ENCODE results near the gene PALS2. TPM values are rescaled to one million over a fixed set of nuclear protein-coding genes. Genes with fewer than 3 reads are reported as not detected.
A peak's percentile ranks its signal among the peaks of the same experiment; 100 is the strongest.

The PALS2 gene, protein sequence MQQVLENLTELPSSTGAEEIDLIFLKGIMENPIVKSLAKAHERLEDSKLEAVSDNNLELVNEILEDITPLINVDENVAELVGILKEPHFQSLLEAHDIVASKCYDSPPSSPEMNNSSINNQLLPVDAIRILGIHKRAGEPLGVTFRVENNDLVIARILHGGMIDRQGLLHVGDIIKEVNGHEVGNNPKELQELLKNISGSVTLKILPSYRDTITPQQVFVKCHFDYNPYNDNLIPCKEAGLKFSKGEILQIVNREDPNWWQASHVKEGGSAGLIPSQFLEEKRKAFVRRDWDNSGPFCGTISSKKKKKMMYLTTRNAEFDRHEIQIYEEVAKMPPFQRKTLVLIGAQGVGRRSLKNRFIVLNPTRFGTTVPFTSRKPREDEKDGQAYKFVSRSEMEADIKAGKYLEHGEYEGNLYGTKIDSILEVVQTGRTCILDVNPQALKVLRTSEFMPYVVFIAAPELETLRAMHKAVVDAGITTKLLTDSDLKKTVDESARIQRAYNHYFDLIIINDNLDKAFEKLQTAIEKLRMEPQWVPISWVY
- polyA plus RNA-seq, result 10 to 100 TPM in 1 of 3 donors, 1 to 10 TPM in 2; 7.2 to 10.3 (median 7.3) TPM

GRCh38 chr7:24572997-24573553, at the start of gene PALS2:
Gene PALS2 (plus strand): TSS chr7:24573452. CDS start chr7:24623668, 50,216 bp downstream.
- peaks cover 21 to 30% of the 10 kb centered on the region in 2 donors for H3K4me1 Mint-ChIP-seq
- no peaks in the 10 kb centered on the region for H3K36me3 Mint-ChIP-seq
- peaks cover 5 to 13% (median 8%) of the 10 kb centered on the region in 3 donors for H3K27me3 Mint-ChIP-seq (ENCODE audit: low read depth in 3 of 3)
- H3K4me3 Mint-ChIP-seq, result peak within 1 kb of the TSS; percentile 90 to 98 (median 96)
- H3K9me3 Mint-ChIP-seq, result peaks cover 0 to 2% (median 0%) of the 10 kb centered on the region in 6 donors
- H3K27ac Mint-ChIP-seq, result peak within 1 kb of the TSS; percentile 69 to 92 (median 87)
- peak; percentile 73 to 85 (median 77) for DNase-seq

- Mint-ChIP-seq H3K4me3 (no peak overlapping the region), H3K4me1 (no peaks in the 10 kb centered on the region), H3K27me3 (ENCODE audit: low read depth in 3 of 3) (peaks cover 0 to 7% (median 6%) of the 10 kb centered on the region in 3 donors), H3K36me3 (no peaks in the 10 kb centered on the region), H3K27ac (no peak overlapping the region), H3K9me3 (no peaks in the 10 kb centered on the region)
- no peak for DNase-seq
Measured at GRCh38 chr7:24531255-24531654, 42.0 kb upstream of the PALS2 start.

GRCh38 chr7:24536682-24537081, 36.6 kb upstream of the PALS2 start:
- H3K27ac Mint-ChIP-seq, result no peak overlapping the region
- no peak for DNase-seq
- no peaks in the 10 kb centered on the region for H3K4me1 Mint-ChIP-seq
- no peaks in the 10 kb centered on the region for H3K36me3 Mint-ChIP-seq
- peaks cover 0 to 7% (median 0%) of the 10 kb centered on the region in 3 donors for H3K27me3 Mint-ChIP-seq (ENCODE audit: low read depth in 3 of 3)
- no peak overlapping the region for H3K4me3 Mint-ChIP-seq
- H3K9me3 Mint-ChIP-seq, result no peaks in the 10 kb centered on the region

- peaks cover 0 to 9% (median 0%) of the 10 kb centered on the region in 3 donors for H3K27me3 Mint-ChIP-seq (ENCODE audit: low read depth in 3 of 3)
- H3K9me3 Mint-ChIP-seq, result no peaks in the 10 kb centered on the region
- H3K4me3 Mint-ChIP-seq, result no peak overlapping the region
- H3K27ac Mint-ChIP-seq, result no peak overlapping the region
- H3K36me3 Mint-ChIP-seq, result no peaks in the 10 kb centered on the region
- no peak for DNase-seq
- no peaks in the 10 kb centered on the region for H3K4me1 Mint-ChIP-seq
Measured at GRCh38 chr7:24540956-24541355, 32.3 kb upstream of the PALS2 start.

DNA sequence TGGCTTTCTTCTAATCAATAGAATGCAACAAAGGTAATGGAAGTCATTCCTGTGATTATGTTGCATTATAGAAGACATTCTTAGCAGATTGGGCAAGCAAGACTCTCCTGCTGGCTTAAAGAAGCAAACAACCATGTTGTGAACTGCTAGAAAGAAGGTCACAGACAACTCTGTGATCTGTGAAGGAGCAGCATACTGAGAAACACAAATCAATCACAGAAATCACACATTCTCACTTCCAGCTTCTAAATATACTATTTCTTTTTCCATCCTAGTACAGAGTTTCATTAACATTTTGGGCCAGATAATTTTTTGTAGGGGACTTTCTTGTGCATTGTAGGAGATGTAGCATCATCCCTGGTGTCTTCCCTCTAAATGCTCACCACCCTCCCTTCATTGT, 28.0 kb upstream of the PALS2 start:
- H3K4me1 Mint-ChIP-seq, result no peaks in the 10 kb centered on the region
- no peaks in the 10 kb centered on the region for H3K36me3 Mint-ChIP-seq
- no peak for DNase-seq
- H3K4me3 Mint-ChIP-seq, result no peak overlapping the region
- H3K9me3 Mint-ChIP-seq, result no peaks in the 10 kb centered on the region
- no peak overlapping the region for H3K27ac Mint-ChIP-seq
- H3K27me3 Mint-ChIP-seq (ENCODE audit: low read depth in 3 of 3), result peaks cover 0 to 11% (median 0%) of the 10 kb centered on the region in 3 donors

GRCh38 chr7:24548390-24548789, 24.9 kb upstream of the PALS2 start:
- Mint-ChIP-seq H3K27ac (no peak overlapping the region), H3K36me3 (no peaks in the 10 kb centered on the region), H3K4me3 (no peak overlapping the region)

GRCh38 chr7:24549991-24550390, 23.3 kb upstream of the PALS2 start:
- no peak overlapping the region for H3K4me3 Mint-ChIP-seq
- no peak overlapping the region for H3K27ac Mint-ChIP-seq
- H3K4me1 Mint-ChIP-seq, result no peaks in the 10 kb centered on the region
- peaks cover 0 to 2% (median 0%) of the 10 kb centered on the region in 6 donors for H3K9me3 Mint-ChIP-seq
- H3K27me3 Mint-ChIP-seq (ENCODE audit: low read depth in 3 of 3), result peaks cover 0 to 6% (median 0%) of the 10 kb centered on the region in 3 donors
- DNase-seq, result no peak
- H3K36me3 Mint-ChIP-seq, result no peaks in the 10 kb centered on the region

More at GRCh38 chr7:24548390-24548789, 24.9 kb upstream of the PALS2 start:
- H3K4me1 Mint-ChIP-seq, result no peaks in the 10 kb centered on the region
- peaks cover 0 to 2% (median 0%) of the 10 kb centered on the region in 6 donors for H3K9me3 Mint-ChIP-seq
- H3K27me3 Mint-ChIP-seq (ENCODE audit: low read depth in 3 of 3), result peaks cover 0 to 6% (median 0%) of the 10 kb centered on the region in 3 donors
- no peak for DNase-seq

- H3K9me3 Mint-ChIP-seq, result peaks cover 0 to 2% (median 0%) of the 10 kb centered on the region in 6 donors
- no peak overlapping the region for H3K4me3 Mint-ChIP-seq
- no peak overlapping the region for H3K27ac Mint-ChIP-seq
- H3K4me1 Mint-ChIP-seq, result no peaks in the 10 kb centered on the region
- H3K27me3 Mint-ChIP-seq (ENCODE audit: low read depth in 3 of 3), result peaks cover 0 to 4% (median 0%) of the 10 kb centered on the region in 3 donors
- H3K36me3 Mint-ChIP-seq, result no peaks in the 10 kb centered on the region
- no peak for DNase-seq
Measured at GRCh38 chr7:24555184-24555583, 18.1 kb upstream of the PALS2 start.

- DNase-seq, result no peak
- peaks cover 0 to 2% (median 0%) of the 10 kb centered on the region in 6 donors for H3K9me3 Mint-ChIP-seq
- no peak overlapping the region for H3K4me3 Mint-ChIP-seq
- H3K27ac Mint-ChIP-seq, result no peak overlapping the region
- H3K4me1 Mint-ChIP-seq, result no peaks in the 10 kb centered on the region
- peaks cover 0 to 4% (median 0%) of the 10 kb centered on the region in 3 donors for H3K27me3 Mint-ChIP-seq (ENCODE audit: low read depth in 3 of 3)
- no peaks in the 10 kb centered on the region for H3K36me3 Mint-ChIP-seq
Measured at GRCh38 chr7:24555719-24556118, 17.5 kb upstream of the PALS2 start.

DNA sequence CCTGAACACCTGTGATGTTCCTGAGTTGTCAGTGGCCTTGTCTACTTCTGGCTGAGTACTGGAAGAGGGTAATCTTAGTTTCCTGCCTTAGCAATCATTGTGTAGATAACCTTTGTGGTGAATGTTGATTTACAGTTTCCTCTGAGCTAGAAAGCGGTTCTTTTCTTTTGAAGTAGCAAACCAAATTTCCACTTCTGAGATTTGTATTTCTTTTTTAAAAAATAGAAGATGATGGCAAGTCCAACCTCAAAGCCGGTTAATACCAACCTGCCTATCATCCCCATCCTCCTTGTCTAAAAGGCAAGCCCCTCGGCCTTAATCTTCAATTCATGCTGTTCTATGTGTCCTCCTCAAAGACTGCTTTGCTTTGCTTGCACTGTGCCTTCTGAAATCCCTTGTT, 12.5 kb upstream of the PALS2 start:
- no peaks in the 10 kb centered on the region for H3K36me3 Mint-ChIP-seq
- no peak overlapping the region for H3K27ac Mint-ChIP-seq
- DNase-seq, result no peak
- H3K27me3 Mint-ChIP-seq (ENCODE audit: low read depth in 3 of 3), result peaks cover 0 to 2% (median 0%) of the 10 kb centered on the region in 3 donors
- H3K9me3 Mint-ChIP-seq, result no peaks in the 10 kb centered on the region
- H3K4me3 Mint-ChIP-seq, result no peak overlapping the region
- H3K4me1 Mint-ChIP-seq, result no peaks in the 10 kb centered on the region

GRCh38 chr7:24566274-24566673, 7.0 kb upstream of the PALS2 start:
- Mint-ChIP-seq H3K27ac (no peak overlapping the region), H3K4me1 (no peaks in the 10 kb centered on the region), H3K27me3 (ENCODE audit: low read depth in 3 of 3) (peaks cover 1 to 7% (median 2%) of the 10 kb centered on the region in 3 donors), H3K9me3 (no peaks in the 10 kb centered on the region), H3K36me3 (no peaks in the 10 kb centered on the region), H3K4me3 (no peak overlapping the region)
- no peak for DNase-seq

- no peaks in the 10 kb centered on the region for H3K36me3 Mint-ChIP-seq
- H3K4me1 Mint-ChIP-seq, result peaks cover 18 to 24% of the 10 kb centered on the region in 2 donors
- peaks cover 3 to 16% (median 6%) of the 10 kb centered on the region in 3 donors for H3K27me3 Mint-ChIP-seq (ENCODE audit: low read depth in 3 of 3)
- no peak for DNase-seq
- peak overlapping the region in 1 of 5 donors; percentile 30 for H3K4me3 Mint-ChIP-seq
- no peaks in the 10 kb centered on the region for H3K9me3 Mint-ChIP-seq
- H3K27ac Mint-ChIP-seq, result no peak overlapping the region
Measured at GRCh38 chr7:24570983-24571382, 2.3 kb upstream of the PALS2 start.

- Mint-ChIP-seq H3K4me1 (peaks cover 21 to 30% of the 10 kb centered on the region in 2 donors), H3K36me3 (no peaks in the 10 kb centered on the region), H3K27ac (peak overlapping the region; percentile 69 to 88 (median 80)), H3K27me3 (ENCODE audit: low read depth in 3 of 3) (peaks cover 3 to 16% (median 8%) of the 10 kb centered on the region in 3 donors), H3K4me3 (peak overlapping the region; percentile 86 to 90 (median 90)), H3K9me3 (no peaks in the 10 kb centered on the region)
- no peak for DNase-seq
Measured at GRCh38 chr7:24572016-24572392, 1.2 kb upstream of the PALS2 start.

Measured in immature natural killer cell (primary cell).